Type B pancreatic cell (in vitro differentiated cells): ENCODE results near the gene FGA. TPM values are rescaled to one million over a fixed set of nuclear protein-coding genes. Genes with fewer than 3 reads are reported as not detected.

Experiments used
- DNase-seq: peaks from one replicate; pipeline ENCODE4 v3.0.0; 2021; ENCODE audit warnings: mixed read lengths; ENCODE audit not compliant: unreplicated experiment; ENCODE audit errors: extremely low spot score
- H3K27ac Mint-ChIP-seq: 2 replicates; pipeline ENCODE4 v1.8.0; 2021; ENCODE audit warnings: mild to moderate bottlenecking, mixed read lengths
- H3K27me3 Mint-ChIP-seq: 2 replicates; pipeline ENCODE4 v1.8.0; 2021; ENCODE audit warnings: mixed read lengths
- H3K36me3 Mint-ChIP-seq: 2 replicates; pipeline ENCODE4 v1.8.0; 2021; ENCODE audit warnings: mixed read lengths
- H3K4me1 Mint-ChIP-seq: one replicate; pipeline ENCODE4 v1.8.0; 2021; ENCODE audit warnings: mixed read lengths; ENCODE audit not compliant: unreplicated experiment
- H3K4me3 Mint-ChIP-seq: 2 replicates; pipeline ENCODE4 v1.8.0; 2021; ENCODE audit warnings: mild to moderate bottlenecking, mixed read lengths
- H3K9me3 Mint-ChIP-seq: 2 replicates; pipeline ENCODE4 v1.8.0; 2021; ENCODE audit warnings: mixed read lengths
- total RNA-seq: library from RNA; stranded (reverse); gene quantifications from 2 replicates; pipeline ENCODE4 v1.2.1, GENCODE V29; 2021; ENCODE audit warnings: low replicate concordance
- TF ChIP-seq, protein P1 (sequence below): fragments of 200-600 bp; sonication (generic); conservative IDR thresholded peaks from 2 replicates; pipeline ENCODE4 v1.5.0; 2021; ENCODE audit warnings: antibody characterized with exemption, mild to moderate bottlenecking

The FGA gene
- total RNA-seq, 1 donor from 2014 or later: 13.4 TPM

GRCh38 chr4:154566639-154567204, 23.8 kb downstream of the FGA start:
- TF ChIP-seq, protein P1, sequence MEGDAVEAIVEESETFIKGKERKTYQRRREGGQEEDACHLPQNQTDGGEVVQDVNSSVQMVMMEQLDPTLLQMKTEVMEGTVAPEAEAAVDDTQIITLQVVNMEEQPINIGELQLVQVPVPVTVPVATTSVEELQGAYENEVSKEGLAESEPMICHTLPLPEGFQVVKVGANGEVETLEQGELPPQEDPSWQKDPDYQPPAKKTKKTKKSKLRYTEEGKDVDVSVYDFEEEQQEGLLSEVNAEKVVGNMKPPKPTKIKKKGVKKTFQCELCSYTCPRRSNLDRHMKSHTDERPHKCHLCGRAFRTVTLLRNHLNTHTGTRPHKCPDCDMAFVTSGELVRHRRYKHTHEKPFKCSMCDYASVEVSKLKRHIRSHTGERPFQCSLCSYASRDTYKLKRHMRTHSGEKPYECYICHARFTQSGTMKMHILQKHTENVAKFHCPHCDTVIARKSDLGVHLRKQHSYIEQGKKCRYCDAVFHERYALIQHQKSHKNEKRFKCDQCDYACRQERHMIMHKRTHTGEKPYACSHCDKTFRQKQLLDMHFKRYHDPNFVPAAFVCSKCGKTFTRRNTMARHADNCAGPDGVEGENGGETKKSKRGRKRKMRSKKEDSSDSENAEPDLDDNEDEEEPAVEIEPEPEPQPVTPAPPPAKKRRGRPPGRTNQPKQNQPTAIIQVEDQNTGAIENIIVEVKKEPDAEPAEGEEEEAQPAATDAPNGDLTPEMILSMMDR: no peak
- Mint-ChIP-seq H3K27ac (no peak overlapping the region), H3K27me3 (peaks cover 3% of the 10 kb centered on the region), H3K4me1 (no peaks in the 10 kb centered on the region), H3K36me3 (no peaks in the 10 kb centered on the region), H3K9me3 (no peaks in the 10 kb centered on the region), H3K4me3 (no peak overlapping the region)
- DNase-seq: no peak

DNA sequence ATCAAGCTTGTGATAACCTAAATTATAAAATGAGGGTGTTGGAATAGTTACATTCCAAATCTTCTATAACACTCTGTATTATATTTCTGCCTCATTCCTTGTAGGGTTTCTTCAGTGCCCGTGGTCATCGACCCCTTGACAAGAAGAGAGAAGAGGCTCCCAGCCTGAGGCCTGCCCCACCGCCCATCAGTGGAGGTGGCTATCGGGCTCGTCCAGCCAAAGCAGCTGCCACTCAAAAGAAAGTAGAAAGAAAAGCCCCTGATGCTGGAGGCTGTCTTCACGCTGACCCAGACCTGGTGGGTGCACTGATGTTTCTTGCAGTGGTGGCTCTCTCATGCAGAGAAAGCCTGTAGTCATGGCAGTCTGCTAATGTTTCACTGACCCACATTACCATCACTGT, 24.8 kb downstream of the FGA start:
- TF ChIP-seq, protein P1: no peak
- no peak overlapping the region for H3K27ac Mint-ChIP-seq
- H3K9me3 Mint-ChIP-seq: no peaks in the 10 kb centered on the region
- H3K4me1 Mint-ChIP-seq: no peaks in the 10 kb centered on the region
- H3K4me3 Mint-ChIP-seq: no peak overlapping the region
- DNase-seq: no peak
- peaks cover 3% of the 10 kb centered on the region for H3K27me3 Mint-ChIP-seq
- H3K36me3 Mint-ChIP-seq: no peaks in the 10 kb centered on the region

DNA sequence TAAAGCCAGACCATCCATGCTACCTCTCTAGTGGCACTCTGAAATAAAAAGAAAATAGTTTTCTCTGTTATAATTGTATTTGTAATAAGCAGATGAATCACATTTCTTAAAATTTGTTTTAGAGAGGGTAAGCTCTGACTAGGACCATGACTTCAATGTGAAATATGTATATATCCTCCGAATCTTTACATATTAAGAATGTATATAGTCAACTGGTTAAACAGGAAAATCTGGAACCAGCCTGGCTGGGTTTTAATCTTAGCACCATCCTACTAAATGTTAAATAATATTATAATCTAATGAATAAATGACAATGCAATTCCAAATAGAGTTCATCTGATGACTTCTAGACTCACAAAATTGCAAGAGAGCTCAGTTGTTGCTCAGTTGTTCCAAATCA, 26.2 kb downstream of the FGA start:
- TF ChIP-seq, protein P1: no peak
- no peaks in the 10 kb centered on the region for H3K36me3 Mint-ChIP-seq
- H3K27me3 Mint-ChIP-seq: peaks cover under 1% of the 10 kb centered on the region
- H3K4me3 Mint-ChIP-seq: no peak overlapping the region
- H3K9me3 Mint-ChIP-seq: no peaks in the 10 kb centered on the region
- DNase-seq: no peak
- no peaks in the 10 kb centered on the region for H3K4me1 Mint-ChIP-seq
- no peak overlapping the region for H3K27ac Mint-ChIP-seq

GRCh38 chr4:154562697-154563254, 27.8 kb downstream of the FGA start, which contains the start of gene FGB:
TSS of gene FGB (plus strand) at chr4:154563011. CDS start at chr4:154563019, 8 bp downstream.
- TF ChIP-seq, protein P1: no peak
- peaks cover 3% of the 10 kb centered on the region for H3K27me3 Mint-ChIP-seq
- DNase-seq: no peak
- no peaks in the 10 kb centered on the region for H3K36me3 Mint-ChIP-seq
- no peaks in the 10 kb centered on the region for H3K9me3 Mint-ChIP-seq
- H3K27ac Mint-ChIP-seq: no peak within 1 kb of the TSS
- no peak within 1 kb of the TSS for H3K4me3 Mint-ChIP-seq
- H3K4me1 Mint-ChIP-seq: no peaks in the 10 kb centered on the region

DNA sequence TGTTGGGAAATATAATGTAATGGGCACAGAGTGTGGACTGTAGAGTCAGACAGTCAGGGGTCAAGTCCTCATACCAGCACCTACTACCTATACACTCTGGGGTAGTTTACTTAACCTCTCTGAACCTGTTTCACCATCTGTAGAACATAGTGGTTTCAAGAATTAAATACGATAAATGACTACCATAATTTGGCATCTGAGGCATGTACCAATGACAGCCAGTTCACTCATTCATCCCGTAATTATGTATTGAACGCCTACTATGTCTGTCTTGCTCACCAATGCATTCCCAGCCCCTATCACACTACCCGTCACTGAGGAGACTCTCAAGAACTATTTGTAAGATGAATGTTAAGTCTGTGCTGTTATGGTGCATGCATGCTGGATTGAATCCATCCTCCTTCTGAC, 29.7 kb downstream of the FGA start:
- H3K9me3 Mint-ChIP-seq: no peaks in the 10 kb centered on the region
- H3K27ac Mint-ChIP-seq: no peak overlapping the region

More for the DNA sequence above, 29.7 kb downstream of the FGA start:
- Mint-ChIP-seq H3K36me3 (no peaks in the 10 kb centered on the region), H3K4me3 (no peak overlapping the region), H3K27me3 (peaks cover 3% of the 10 kb centered on the region), H3K4me1 (no peaks in the 10 kb centered on the region)
- no peak for DNase-seq
- TF ChIP-seq, protein P1: no peak
